ENCODE data around the gene ZDHHC17. TPM values are rescaled to one million over a fixed set of nuclear protein-coding genes. Genes with fewer than 3 reads are reported as not detected.
A peak's percentile ranks its signal among the peaks of the same experiment; 100 is the strongest.
"Not testable (repeated sequence)": the region's sequence is repeated elsewhere in the genome, so short reads cannot be mapped to it uniquely, and the experiment has no call there.

ZDHHC17 gene
- total RNA-seq, 2 experiments from 2014 or later: 27.6 to 33.4 TPM

GRCh38 chr12:76740501-76740900 lies 23.4 kb upstream of the ZDHHC17 start:
- no peaks in the 10 kb centered on the region for H3K4me1 Mint-ChIP-seq
- no peak for DNase-seq
- H3K9me3 Mint-ChIP-seq: peaks cover 12% of the 10 kb centered on the region
- CTCF ChIA-PET: interaction anchor here (0.7 to 1.6 kb wide), 2 partner anchors 11 to 38 kb away, joined by 4 to 5 read pairs; no protein-coding TSS in a partner anchor
- no peak overlapping the region for H3K4me3 Mint-ChIP-seq
- no peaks in the 10 kb centered on the region for H3K27me3 Mint-ChIP-seq
- POLR2A ChIA-PET: no interaction called here
- H3K36me3 Mint-ChIP-seq (ENCODE audit: low read depth): no peaks in the 10 kb centered on the region
- H3K27ac Mint-ChIP-seq: no peak overlapping the region

DNA sequence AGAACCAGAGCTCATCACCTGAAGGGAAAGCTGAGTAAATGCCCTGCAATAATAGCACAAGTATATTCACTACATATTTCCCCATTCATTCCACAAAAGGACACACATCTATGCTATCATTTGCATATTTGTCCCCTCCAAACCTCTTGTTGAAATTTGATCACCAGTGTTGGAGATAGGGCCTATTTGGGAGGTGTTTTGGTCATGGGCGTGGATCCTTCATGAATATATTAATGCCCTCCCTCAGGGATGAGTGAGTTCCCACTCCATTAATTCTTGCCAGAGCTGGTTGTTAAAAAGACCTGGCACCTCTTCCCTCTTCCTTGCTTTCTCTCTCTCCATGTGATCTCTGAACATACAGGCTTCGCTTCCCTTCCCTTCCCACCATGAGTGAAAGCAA lies 18.6 kb upstream of the ZDHHC17 start:
- ChIA-PET POLR2A (no interaction called here), CTCF (no interaction called here)
- no peaks in the 10 kb centered on the region for H3K4me1 Mint-ChIP-seq
- no peaks in the 10 kb centered on the region for H3K9me3 Mint-ChIP-seq
- H3K36me3 Mint-ChIP-seq (ENCODE audit: low read depth): no peaks in the 10 kb centered on the region
- no peak overlapping the region for H3K4me3 Mint-ChIP-seq
- no peak for DNase-seq
- peaks cover 3% of the 10 kb centered on the region for H3K27me3 Mint-ChIP-seq
- no peak overlapping the region for H3K27ac Mint-ChIP-seq

DNA sequence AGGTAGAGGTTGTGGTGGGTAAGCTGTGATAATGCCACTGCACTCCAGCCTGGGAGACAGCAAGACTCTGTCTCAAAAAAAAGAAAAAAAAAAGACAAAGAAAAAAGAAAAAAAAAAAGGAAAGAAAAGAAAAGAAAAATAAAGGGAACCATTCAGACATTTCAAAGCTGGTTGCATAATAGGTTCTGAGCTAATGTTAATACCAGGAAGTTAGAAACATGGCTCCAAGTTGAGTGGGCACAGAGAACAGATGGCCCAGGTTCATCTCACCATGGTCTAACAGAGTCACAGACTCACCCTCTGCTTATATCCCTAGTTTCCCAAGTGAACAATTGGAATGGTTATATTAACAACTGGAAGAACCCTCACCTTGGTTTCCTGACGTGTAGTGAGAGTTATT lies 17.4 kb upstream of the ZDHHC17 start:
- H3K4me1 Mint-ChIP-seq: no peaks in the 10 kb centered on the region
- DNase-seq: no peak
- no peak overlapping the region for H3K27ac Mint-ChIP-seq
- CTCF ChIA-PET: interaction anchor here (0.7 kb wide), 1 partner anchor 28 kb away, joined by 4 read pairs; no protein-coding TSS in a partner anchor
- H3K36me3 Mint-ChIP-seq (ENCODE audit: low read depth): no peaks in the 10 kb centered on the region
- POLR2A ChIA-PET: no interaction called here
- peaks cover 3% of the 10 kb centered on the region for H3K27me3 Mint-ChIP-seq
- H3K4me3 Mint-ChIP-seq: no peak overlapping the region
- no peaks in the 10 kb centered on the region for H3K9me3 Mint-ChIP-seq

DNA sequence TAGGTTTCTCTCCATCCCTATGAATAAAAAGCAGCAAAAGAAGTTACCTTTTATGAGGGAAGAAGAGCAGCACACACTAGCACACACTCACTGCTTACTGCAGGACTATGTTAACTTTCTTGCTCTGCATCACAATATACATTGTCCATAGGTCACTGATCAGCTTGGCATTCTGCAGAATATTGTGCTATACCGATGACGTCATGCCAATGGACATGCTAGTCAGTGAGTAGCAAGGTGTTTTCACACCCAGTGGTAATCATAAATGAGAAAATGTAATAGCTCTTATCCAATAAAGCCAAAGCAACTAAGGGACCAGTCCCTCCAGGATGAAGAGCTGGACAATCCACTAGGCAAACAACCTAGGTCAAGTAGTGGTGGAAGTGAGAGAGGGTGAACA lies 16.7 kb upstream of the ZDHHC17 start:
- H3K27ac Mint-ChIP-seq: no peak overlapping the region
- POLR2A ChIA-PET: no interaction called here
- no peak overlapping the region for H3K4me3 Mint-ChIP-seq
- CTCF ChIA-PET: no interaction called here
- H3K9me3 Mint-ChIP-seq: no peaks in the 10 kb centered on the region
- H3K4me1 Mint-ChIP-seq: no peaks in the 10 kb centered on the region
- H3K36me3 Mint-ChIP-seq (ENCODE audit: low read depth): no peaks in the 10 kb centered on the region
- DNase-seq: no peak
- H3K27me3 Mint-ChIP-seq: peaks cover 3% of the 10 kb centered on the region

GRCh38 chr12:76755829-76756379 lies 8.0 kb upstream of the ZDHHC17 start:
- CTCF ChIA-PET: no interaction called here
- Mint-ChIP-seq H3K4me1 (no peaks in the 10 kb centered on the region), H3K9me3 (no peaks in the 10 kb centered on the region), H3K36me3 (ENCODE audit: low read depth) (no peaks in the 10 kb centered on the region), H3K27ac (no peak overlapping the region), H3K4me3 (no peak overlapping the region), H3K27me3 (peaks cover 7% of the 10 kb centered on the region)
- POLR2A ChIA-PET: no interaction called here
- no peak for DNase-seq

GRCh38 chr12:76757694-76758093 lies 6.2 kb upstream of the ZDHHC17 start:
- CTCF ChIA-PET: no interaction called here
- DNase-seq: no peak
- no peaks in the 10 kb centered on the region for H3K9me3 Mint-ChIP-seq
- no peak overlapping the region for H3K4me3 Mint-ChIP-seq
- H3K27ac Mint-ChIP-seq: no peak overlapping the region
- POLR2A ChIA-PET: no interaction called here
- no peaks in the 10 kb centered on the region for H3K36me3 Mint-ChIP-seq (ENCODE audit: low read depth)
- peaks cover under 1% of the 10 kb centered on the region for H3K4me1 Mint-ChIP-seq
- H3K27me3 Mint-ChIP-seq: peaks cover 7% of the 10 kb centered on the region

GRCh38 chr12:76762601-76762980 lies 1.3 kb upstream of the ZDHHC17 start:
- Mint-ChIP-seq H3K27ac (peak overlapping the region; percentile 88), H3K4me1 (peaks cover 31% of the 10 kb centered on the region), H3K4me3 (peak overlapping the region; percentile 97), H3K27me3 (peaks cover 4% of the 10 kb centered on the region), H3K9me3 (no peaks in the 10 kb centered on the region), H3K36me3 (ENCODE audit: low read depth) (peaks cover 4% of the 10 kb centered on the region)
- ChIA-PET POLR2A (no interaction called here), CTCF (interaction anchor here (0.6 to 1.3 kb wide), 3 partner anchors 8 to 93 kb away, joined by 3 read pairs; no protein-coding TSS in a partner anchor)
- no peak for DNase-seq

GRCh38 chr12:76764856-76765255 lies 941 bp downstream of the ZDHHC17 start:
- Mint-ChIP-seq H3K4me1 (peaks cover 35% of the 10 kb centered on the region), H3K4me3 (peak overlapping the region; percentile 97), H3K27me3 (no peaks in the 10 kb centered on the region), H3K9me3 (no peaks in the 10 kb centered on the region), H3K36me3 (ENCODE audit: low read depth) (peaks cover 4% of the 10 kb centered on the region), H3K27ac (peak overlapping the region; percentile 98)
- ChIA-PET POLR2A (no interaction called here), CTCF (no interaction called here)
- DNase-seq: peak; percentile 16

DNA sequence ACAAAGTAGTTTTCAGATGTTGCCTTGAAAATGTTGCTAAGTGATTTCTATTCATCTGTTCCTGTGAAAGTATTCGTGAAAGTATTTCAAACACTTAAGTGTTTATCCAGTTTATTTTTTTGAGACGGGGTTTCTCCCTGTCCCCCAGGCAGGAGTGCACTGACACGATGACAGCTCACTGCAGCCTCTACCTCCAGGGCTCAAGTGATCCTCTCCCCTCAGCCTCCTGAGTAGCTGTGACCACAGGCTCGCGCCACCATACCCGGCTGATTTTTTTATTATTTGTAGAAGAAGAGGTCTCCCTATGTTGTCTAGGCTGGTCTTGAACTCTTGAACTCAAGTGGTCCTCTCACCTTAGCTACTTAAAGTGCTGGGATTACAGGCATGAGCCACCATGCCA lies 1.7 kb downstream of the ZDHHC17 start:
- H3K4me3 Mint-ChIP-seq: peak overlapping the region; percentile 97
- POLR2A ChIA-PET: no interaction called here
- H3K27me3 Mint-ChIP-seq: no peaks in the 10 kb centered on the region
- H3K36me3 Mint-ChIP-seq (ENCODE audit: low read depth): peaks cover 4% of the 10 kb centered on the region
- CTCF ChIA-PET: interaction anchor here (1.4 kb wide), 1 partner anchor 13 kb away, joined by 4 read pairs; no protein-coding TSS in a partner anchor
- no peaks in the 10 kb centered on the region for H3K9me3 Mint-ChIP-seq
- no peak for DNase-seq
- H3K27ac Mint-ChIP-seq: peak overlapping the region; percentile 98
- H3K4me1 Mint-ChIP-seq: peaks cover 35% of the 10 kb centered on the region

DNA sequence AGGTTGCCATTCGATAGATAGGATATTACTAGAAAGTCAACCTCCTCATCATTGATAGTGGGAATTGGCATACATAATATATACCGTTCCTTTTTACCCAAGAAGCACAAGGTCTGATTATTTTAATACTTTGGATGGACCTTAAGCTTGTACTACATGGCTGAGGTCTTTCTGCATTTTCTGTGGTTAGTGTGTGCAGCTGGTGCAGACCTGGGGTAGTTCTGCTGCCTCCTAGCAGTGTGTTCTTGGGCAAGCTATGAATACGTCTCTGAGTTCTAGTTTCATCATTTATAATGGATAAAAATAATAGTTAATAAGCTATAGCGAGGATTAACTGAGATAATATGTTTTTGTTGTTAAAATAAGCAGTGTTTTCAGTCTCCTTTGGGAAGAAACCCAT lies 2.2 kb downstream of the ZDHHC17 start:
- Mint-ChIP-seq H3K36me3 (ENCODE audit: low read depth) (peaks cover 4% of the 10 kb centered on the region), H3K27me3 (no peaks in the 10 kb centered on the region), H3K27ac (no peak overlapping the region), H3K9me3 (no peaks in the 10 kb centered on the region), H3K4me1 (peaks cover 35% of the 10 kb centered on the region), H3K4me3 (peak overlapping the region; percentile 10)
- CTCF ChIA-PET: interaction anchor here (1.4 kb wide), 1 partner anchor 12 kb away, joined by 4 read pairs; no protein-coding TSS in a partner anchor
- no peak for DNase-seq
- POLR2A ChIA-PET: no interaction called here

- ChIA-PET POLR2A (no interaction called here), CTCF (no interaction called here)
- H3K9me3 Mint-ChIP-seq: no peaks in the 10 kb centered on the region
- H3K27ac Mint-ChIP-seq: no peak overlapping the region
- no peaks in the 10 kb centered on the region for H3K27me3 Mint-ChIP-seq
- H3K4me3 Mint-ChIP-seq: no peak overlapping the region
- peaks cover 33% of the 10 kb centered on the region for H3K4me1 Mint-ChIP-seq
- no peak for DNase-seq
- peaks cover 9% of the 10 kb centered on the region for H3K36me3 Mint-ChIP-seq (ENCODE audit: low read depth)
Measured at GRCh38 chr12:76768576-76768975, 4.7 kb downstream of the ZDHHC17 start.

DNA sequence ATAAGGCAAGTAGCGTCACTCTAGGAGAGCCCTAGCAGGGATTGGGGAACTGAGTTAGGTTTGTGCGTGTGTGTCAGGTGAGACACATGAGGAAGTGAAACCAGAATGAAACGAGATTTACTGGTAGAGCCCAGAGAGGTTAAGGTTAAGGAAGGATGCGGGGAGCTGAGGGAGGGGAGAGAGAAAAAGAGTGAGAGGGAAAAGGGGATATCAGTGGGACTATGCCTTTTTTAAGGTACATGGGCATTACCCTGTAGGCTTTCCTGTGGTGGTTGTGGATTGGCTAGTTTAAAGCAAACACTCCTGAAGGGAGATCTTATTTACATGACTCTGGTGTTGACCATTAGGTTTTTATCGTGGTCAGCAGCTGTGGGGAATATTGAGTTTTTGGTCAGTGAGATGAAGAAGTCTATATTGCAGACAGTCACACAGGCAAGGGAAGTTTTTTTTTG lies 13.9 kb downstream of the ZDHHC17 start:
- DNase-seq: no peak
- CTCF ChIA-PET: interaction anchor here (1.5 kb wide), 1 partner anchor 12 kb away, joined by 4 read pairs; no protein-coding TSS in a partner anchor
- Mint-ChIP-seq H3K4me3 (peak overlapping the region; percentile 1), H3K9me3 (peaks cover 11% of the 10 kb centered on the region), H3K4me1 (peaks cover 24% of the 10 kb centered on the region), H3K36me3 (ENCODE audit: low read depth) (peaks cover 39% of the 10 kb centered on the region), H3K27me3 (no peaks in the 10 kb centered on the region), H3K27ac (peak overlapping the region; percentile 3)
- POLR2A ChIA-PET: no interaction called here

- CTCF ChIA-PET: interaction anchor here (0.5 to 1.5 kb wide), 2 partner anchors 12 to 37 kb away, joined by 4 to 5 read pairs; no protein-coding TSS in a partner anchor
- H3K4me1 Mint-ChIP-seq: peaks cover 24% of the 10 kb centered on the region
- peaks cover 11% of the 10 kb centered on the region for H3K9me3 Mint-ChIP-seq
- POLR2A ChIA-PET: no interaction called here
- no peaks in the 10 kb centered on the region for H3K27me3 Mint-ChIP-seq
- H3K27ac Mint-ChIP-seq: no peak overlapping the region
- H3K36me3 Mint-ChIP-seq (ENCODE audit: low read depth): peaks cover 37% of the 10 kb centered on the region
- no peak for DNase-seq
- no peak overlapping the region for H3K4me3 Mint-ChIP-seq
Measured at GRCh38 chr12:76778364-76778763, 14.4 kb downstream of the ZDHHC17 start.

DNA sequence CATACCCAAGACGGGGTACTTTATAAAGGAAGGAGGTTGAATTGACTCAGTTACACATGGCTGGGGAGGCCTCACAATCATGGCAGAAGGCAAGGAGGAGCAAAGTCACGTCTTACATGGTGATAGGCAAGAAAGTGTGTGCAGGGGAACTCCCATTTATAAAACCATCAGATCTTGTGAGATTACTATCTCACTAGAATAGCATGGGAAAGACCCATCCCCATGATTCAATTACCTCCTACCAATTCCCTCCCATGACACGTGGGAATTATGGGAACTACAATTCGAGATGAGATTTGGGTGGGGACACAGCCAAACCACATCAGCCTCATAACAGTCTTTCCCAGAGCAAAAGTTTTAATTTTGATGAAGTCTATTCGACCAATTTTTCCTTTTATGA lies 15.4 kb downstream of the ZDHHC17 start:
- Mint-ChIP-seq H3K4me1 (peaks cover 23% of the 10 kb centered on the region), H3K36me3 (ENCODE audit: low read depth) (peaks cover 40% of the 10 kb centered on the region), H3K9me3 (peaks cover 11% of the 10 kb centered on the region)
- H3K27ac Mint-ChIP-seq, POLR2A ChIA-PET, H3K4me3 Mint-ChIP-seq, H3K27me3 Mint-ChIP-seq, DNase-seq: not testable (repeated sequence)
- CTCF ChIA-PET: interaction anchor here (1.5 kb wide), 1 partner anchor 13 kb away, joined by 4 read pairs; no protein-coding TSS in a partner anchor
